Stimulated activated CD8-positive, alpha-beta memory T cell treated with anti-CD3 and anti-CD28 coated beads, Interleukin-12 subunit alpha, Interleukin-12 subunit beta, amount 100 ng/mL, for 24 hours (primary cell): ENCODE measurements around the gene FGF23.
"Not testable (repeated sequence)": the region's sequence is repeated elsewhere in the genome, so short reads cannot be mapped to it uniquely, and the experiment has no call there.

Experiments
- DNase-seq: peaks from one replicate; pipeline ENCODE4 v3.0.0-alpha.2; 2020; ENCODE audit errors: extremely low read depth

FGF23 gene

DNA sequence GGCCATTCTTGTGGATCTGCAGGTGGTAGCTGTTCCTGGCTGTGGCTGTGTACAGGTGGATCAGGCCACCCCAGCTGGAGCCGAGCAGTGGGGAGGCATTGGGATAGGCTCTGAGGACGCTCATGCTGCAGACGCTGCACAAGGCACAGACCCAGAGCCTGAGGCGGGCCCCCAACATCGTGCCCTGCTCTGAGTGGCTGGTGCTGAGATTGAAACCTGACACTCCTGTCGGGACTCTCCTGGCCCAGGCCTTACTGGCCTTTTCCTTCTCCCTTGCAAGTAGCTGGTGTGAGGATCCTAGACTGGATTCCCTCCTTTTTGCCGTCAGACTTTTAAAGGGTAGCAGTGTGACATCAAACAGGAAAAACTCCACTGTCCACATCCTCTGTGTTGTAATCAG, at the start of gene FGF23:
Gene FGF23, minus strand, starts transcription at position 308 of the 400 bp plus-strand sequence. Its CDS starts 130 bp downstream, at position 178.
- no peak for DNase-seq

DNA sequence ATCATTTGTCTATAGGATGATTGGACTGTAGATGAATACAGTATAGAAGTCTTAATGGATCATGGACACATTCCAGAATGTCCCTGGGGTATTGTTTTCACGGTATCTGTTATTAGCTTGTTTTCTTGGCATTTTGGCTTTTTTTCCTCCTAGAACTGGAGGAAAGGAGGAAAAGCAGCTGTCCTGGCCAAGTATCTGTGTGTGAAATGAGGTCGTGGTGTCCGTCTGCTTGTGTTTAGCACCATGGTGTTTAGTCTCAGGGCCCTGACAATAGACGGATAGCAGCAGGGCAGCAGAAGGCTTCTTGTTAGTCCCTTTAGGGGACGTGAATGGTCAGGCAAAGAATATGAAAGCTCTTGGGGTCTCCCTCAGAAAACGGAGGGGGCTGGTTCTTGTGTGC, 44.9 kb upstream of the FGF23 start:
- DNase-seq = no peak

DNA sequence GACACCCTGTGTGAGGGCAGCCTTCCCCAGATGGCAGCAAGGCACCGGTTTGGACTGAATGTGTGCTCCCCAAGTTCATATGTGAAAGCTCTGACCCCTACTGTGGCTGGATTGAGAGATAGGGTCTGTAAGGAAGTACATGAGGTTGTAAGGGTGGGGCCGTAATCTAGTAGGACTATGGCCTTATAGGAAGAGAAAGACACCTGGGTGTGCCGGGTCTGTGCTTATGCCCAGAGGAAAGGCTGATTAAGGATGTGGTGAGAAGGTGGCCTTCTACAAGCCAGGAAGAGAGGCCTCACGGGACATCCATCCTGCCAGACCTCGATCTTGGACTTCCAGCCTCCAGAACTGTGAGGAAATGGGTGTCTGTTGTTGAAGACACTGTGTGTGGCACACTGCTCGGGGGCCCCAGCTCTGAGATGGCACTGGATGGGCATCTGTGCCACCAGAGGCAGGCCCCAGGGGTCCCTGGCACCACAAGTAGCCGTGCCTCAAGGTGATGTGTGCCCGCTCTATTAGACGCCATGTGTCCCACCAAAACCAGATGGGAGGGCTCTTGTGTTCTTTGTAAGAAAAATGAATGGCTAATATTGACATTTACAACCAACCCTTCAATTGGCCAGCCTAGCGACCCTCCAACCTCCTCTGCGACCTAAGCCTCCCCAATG, 44.1 kb upstream of the FGF23 start:
- no peak for DNase-seq

- DNase-seq = no peak
Measured at GRCh38 chr12:4422985-4423384, 43.5 kb upstream of the FGF23 start.

DNA sequence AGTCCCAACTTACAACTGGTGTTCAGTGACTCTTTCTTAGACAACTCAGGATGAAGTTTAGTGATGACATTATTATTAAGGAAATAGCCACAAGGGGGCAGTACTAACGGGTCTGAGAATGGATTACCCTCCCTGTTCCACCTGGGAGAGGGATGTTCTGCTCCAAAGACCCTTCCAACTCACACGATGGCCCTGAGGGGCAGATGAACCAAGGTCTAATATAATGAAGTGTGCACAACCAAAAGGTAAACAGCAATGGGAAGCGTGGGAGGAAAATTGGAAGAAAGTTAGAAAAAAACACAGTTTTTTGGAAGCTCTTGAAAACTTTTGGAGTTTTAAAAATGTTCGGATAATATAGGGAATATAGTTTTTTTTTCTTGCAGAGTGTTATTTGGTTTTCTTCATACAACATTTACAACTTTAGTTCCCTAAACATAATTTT, 42.1 kb upstream of the FGF23 start:
- DNase-seq = no peak

- DNase-seq = no peak
Measured at GRCh38 chr12:4420138-4420670, 40.7 kb upstream of the FGF23 start.

GRCh38 chr12:4418913-4419312, 39.4 kb upstream of the FGF23 start:
- DNase-seq = no peak

GRCh38 chr12:4417936-4418335, 38.4 kb upstream of the FGF23 start:
- no peak for DNase-seq

- DNase-seq = no peak
Measured at GRCh38 chr12:4417455-4417854, 37.9 kb upstream of the FGF23 start.

DNA sequence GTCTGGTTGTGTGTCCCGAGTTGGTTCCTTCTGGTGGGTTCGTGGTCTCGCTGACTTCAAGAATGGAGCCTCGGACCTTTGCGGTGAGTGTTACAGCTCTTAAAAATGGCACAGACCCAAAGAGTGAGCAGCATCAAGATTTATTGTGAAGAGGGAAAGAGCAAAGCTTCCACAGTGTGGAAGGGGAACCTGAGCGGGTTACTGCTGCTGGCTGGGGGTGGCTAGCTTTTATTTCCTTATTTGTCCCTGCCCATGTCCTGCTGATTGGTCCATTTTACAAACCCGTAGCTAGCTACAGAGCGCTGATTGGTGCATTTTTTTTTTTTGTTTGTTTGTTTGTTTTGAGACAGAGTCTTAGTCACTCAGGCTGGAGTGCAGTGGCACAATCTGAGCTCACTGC, 36.8 kb upstream of the FGF23 start:
- no peak for DNase-seq

DNA sequence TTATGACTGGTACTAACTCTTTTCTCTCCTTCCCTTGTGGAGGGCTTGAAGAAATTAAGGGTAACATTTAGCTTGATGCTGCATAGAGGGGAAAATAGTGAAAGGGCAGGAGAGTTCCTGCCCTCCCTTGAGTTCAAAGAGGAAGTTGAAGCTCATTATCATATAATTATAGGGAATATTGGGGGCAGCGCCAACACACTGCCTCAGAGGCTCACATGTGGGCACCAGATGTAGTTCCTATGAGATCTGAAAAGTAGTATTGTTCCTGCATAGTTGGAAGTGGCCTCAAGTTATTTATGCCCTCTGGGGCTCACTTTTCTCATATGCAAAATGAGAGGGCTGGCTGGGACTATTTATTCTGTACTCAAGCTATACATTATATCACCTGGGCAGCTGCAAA, 33.0 kb upstream of the FGF23 start:
- no peak for DNase-seq

DNA sequence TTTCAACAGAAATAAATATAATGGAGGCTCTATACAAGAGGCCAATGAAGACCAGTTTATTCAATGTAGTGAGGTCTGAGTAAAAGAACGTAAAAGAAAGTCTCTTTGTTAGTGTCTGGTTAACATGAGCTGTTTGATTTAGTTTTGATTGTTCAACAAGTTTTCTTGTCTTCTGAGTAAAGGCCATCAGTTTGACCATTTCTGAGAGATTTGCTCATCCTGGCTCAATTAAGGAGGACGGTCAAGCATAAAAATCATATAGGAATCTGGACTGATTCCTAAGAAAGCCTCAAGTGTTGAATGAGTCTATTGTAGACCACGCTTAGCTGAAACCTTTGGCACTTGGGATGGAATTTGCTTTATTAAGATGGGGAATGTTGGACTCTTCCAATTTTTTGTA, 32.5 kb upstream of the FGF23 start:
- no peak for DNase-seq

DNA sequence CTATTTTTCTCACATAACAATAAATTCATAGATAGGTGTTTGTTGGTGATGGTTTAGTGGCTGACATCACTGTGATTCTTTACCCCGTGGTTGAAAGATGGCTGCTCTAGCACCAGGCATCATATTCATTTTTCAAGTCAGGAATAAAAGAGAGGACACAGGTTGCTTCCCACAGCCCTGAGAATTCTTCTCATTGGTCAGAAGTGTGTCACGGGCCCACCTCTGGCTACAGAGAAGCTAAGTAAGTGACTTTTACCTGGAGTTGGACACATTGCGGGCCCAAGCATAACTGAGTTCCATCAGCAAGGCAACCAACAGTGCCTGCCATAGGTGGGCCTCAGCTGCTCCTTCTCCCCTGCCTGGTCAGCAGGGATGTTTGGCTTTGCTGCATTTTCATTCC, 27.6 kb upstream of the FGF23 start:
- no peak for DNase-seq

DNA sequence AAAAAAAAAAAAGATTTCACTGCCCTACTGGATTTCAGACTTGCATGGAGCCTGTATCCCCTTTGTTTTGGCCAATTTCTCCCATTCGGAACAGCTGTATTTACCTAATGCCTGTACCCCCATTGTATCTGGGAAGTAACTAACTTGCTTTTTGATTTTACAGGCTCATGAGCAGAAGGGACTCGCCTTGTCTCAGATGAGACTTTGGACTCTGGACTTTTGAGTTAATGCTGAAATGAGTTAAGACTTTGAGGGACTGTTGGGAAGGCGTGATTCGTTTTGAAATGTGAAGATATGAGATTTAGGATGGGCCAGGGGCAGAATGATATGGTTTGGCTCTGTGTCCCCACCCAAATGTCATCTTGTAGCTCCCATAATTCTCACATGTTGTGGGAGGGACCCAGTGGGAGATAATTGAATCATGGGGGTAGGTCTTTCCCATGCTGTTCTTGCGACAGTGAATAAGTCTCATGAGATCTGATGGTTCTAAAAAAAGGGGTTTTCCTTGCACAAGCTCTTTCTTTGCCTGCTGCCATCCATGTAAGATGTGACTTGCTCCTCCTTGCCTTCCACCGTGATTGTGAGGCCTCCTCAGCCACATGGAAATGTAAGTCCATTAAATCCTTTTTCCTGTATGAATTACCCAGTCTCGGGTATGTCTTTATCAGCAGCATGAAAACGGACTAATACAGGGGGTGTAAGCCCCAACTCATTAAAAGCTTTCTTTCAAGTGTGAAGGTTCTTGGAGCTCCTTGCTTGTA, 25.5 kb upstream of the FGF23 start:
- DNase-seq = not testable (repeated sequence)

GRCh38 chr12:4402996-4403395, 23.5 kb upstream of the FGF23 start:
- DNase-seq = no peak

- no peak for DNase-seq
Measured at GRCh38 chr12:4401117-4401516, 21.6 kb upstream of the FGF23 start.

DNA sequence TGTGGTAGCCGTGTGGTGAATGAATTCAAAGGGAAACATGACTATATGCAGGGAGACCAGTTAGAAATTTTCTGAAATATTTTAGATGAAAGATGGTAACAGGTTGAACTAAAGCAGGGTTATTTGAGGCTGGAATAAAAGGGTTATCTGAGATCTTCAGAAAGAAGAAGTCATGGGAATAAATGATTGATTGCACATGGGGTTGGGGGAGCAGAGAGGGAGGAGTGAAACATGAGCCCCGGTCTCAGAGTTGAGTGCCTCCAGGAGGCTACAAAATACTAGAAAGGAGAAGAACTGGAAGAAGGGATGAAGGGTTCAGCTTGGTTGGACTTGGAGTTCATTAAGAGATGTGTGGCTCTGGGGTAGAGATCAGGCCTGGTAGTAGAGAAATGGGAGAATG, 16.3 kb upstream of the FGF23 start:
- DNase-seq = no peak

GRCh38 chr12:4393211-4393610, 13.7 kb upstream of the FGF23 start:
- no peak for DNase-seq

DNA sequence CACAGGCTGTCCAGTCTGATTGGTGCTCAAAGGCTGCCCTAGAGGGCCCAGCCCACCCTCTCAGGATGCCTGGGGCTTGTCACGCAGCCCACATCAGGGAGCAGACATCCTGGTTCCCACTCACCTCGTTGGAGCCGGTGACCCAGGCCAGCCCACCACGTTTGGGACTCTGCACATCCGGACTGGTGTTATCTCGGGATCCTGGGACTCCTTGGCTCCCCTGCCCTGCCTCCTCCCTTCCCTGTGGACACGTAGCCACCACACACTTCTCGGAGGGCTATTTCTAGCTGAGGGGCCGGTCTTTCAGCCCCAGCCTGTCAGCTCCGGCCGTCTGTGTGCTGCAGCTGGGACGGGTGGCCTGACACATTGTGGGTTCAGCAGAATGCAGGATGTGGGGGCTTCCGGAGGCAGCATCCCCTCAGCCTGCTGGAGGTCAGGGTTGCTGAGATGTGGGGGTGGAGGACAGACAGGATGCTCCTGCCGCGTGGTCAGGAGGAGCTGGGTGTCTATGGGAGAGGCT, 12.8 kb upstream of the FGF23 start:
- DNase-seq = no peak

GRCh38 chr12:4388662-4389061, 9.2 kb upstream of the FGF23 start:
- DNase-seq = no peak

DNA sequence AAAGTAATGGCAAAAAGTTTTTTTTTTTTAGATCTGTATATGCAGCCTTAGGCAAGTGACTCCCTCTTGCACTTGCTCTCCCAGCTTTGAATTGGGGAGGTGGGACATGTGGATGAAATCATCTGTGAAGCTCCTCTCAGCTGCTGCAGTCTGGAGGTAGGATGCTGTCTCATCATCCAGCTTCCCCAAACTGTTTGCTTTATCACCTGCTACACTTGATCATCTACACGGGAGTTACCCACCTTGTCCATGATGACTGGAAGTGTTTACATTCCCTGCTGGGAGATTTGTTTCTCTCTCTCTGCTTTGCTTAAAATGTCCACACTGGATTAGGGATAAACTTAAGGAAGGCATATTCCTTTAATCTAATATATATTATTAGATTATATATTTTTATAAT, 8.5 kb upstream of the FGF23 start:
- DNase-seq = no peak

DNA sequence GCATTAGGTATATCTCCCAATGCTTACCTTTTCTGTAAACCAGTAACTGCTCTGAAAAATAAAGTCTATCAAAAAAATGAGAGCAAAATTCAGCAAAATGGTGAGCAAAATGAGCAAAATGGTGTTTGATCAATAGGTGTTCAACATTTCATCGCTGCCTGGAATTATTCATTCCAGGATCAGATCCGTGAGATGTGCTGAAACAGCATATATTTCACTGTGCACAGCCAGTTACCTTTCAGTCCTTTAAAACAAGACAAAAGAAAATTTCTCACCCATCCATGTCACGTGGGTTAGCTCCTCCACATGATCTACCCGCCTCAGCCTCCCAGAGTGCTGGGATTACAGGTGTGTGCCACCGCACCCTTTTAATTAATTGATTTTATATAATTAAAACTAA, 8.1 kb upstream of the FGF23 start:
- DNase-seq = no peak

- no peak for DNase-seq
Measured at GRCh38 chr12:4386801-4387200, 7.3 kb upstream of the FGF23 start.
